Calu3 (cell line): ENCODE measurements around the gene SDC3. TPM values are rescaled to one million over a fixed set of nuclear protein-coding genes. Genes with fewer than 3 reads are reported as not detected.

Experiments
- BruUV-seq: library from RNA; stranded (reverse); fragments of 400-500 nt; replicated peaks from 2 replicates; lab custom pipeline; 2021; lab: Mats Ljungman, UMichigan
- CTCF ChIA-PET: fragments of 300-600 bp; sonication (Branson Sonifier 250); formaldehyde crosslinking; loops from one replicate; lab custom pipeline; 2022; ENCODE audit warnings: antibody characterized with exemption; lab: Charles Lee
- DNase-seq: peaks from one replicate; pipeline ENCODE4 v3.0.0; 2022
- H3K27ac Mint-ChIP-seq: one replicate; pipeline ENCODE4 v1.8.0; 2022; ENCODE audit warnings: mixed read lengths; ENCODE audit not compliant: unreplicated experiment
- H3K27me3 Mint-ChIP-seq: one replicate; pipeline ENCODE4 v1.8.0; 2022; ENCODE audit warnings: mixed read lengths; ENCODE audit not compliant: unreplicated experiment
- H3K36me3 Mint-ChIP-seq: one replicate; pipeline ENCODE4 v1.8.0; 2022; ENCODE audit warnings: mild to moderate bottlenecking, moderate library complexity, mixed read lengths; ENCODE audit not compliant: insufficient read depth, unreplicated experiment
- H3K4me1 Mint-ChIP-seq: one replicate; pipeline ENCODE4 v1.8.0; 2022; ENCODE audit warnings: mild to moderate bottlenecking, low read depth, mixed read lengths; ENCODE audit not compliant: unreplicated experiment
- H3K4me3 Mint-ChIP-seq: one replicate; pipeline ENCODE4 v1.8.0; 2022; ENCODE audit warnings: mild to moderate bottlenecking, low read depth, moderate library complexity, mixed read lengths; ENCODE audit not compliant: unreplicated experiment
- H3K9me3 Mint-ChIP-seq: one replicate; pipeline ENCODE4 v1.8.0; 2022; ENCODE audit warnings: low read depth, mixed read lengths; ENCODE audit not compliant: unreplicated experiment
- intact Hi-C: fragments of 100-400 bp; cut with micrococcal nuclease; formaldehyde crosslinking; loops from one replicate; pipeline ENCODE4 v1.10.0; 2022; ENCODE audit not compliant: unreplicated experiment
- total RNA-seq: library from RNA; stranded (reverse); gene quantifications from 2 replicates; pipeline ENCODE4 v1.2.3, GENCODE V29; 2022
- TF ChIP-seq, protein P1 (sequence below): fragments of 200-600 bp; IDR thresholded peaks from one replicate; pipeline ENCODE4 v1.8.0; 2022; ENCODE audit warnings: antibody characterized with exemption; ENCODE audit not compliant: unreplicated experiment

The SDC3 gene
- total RNA-seq, 1 experiment from 2014 or later = 15.0 TPM

DNA sequence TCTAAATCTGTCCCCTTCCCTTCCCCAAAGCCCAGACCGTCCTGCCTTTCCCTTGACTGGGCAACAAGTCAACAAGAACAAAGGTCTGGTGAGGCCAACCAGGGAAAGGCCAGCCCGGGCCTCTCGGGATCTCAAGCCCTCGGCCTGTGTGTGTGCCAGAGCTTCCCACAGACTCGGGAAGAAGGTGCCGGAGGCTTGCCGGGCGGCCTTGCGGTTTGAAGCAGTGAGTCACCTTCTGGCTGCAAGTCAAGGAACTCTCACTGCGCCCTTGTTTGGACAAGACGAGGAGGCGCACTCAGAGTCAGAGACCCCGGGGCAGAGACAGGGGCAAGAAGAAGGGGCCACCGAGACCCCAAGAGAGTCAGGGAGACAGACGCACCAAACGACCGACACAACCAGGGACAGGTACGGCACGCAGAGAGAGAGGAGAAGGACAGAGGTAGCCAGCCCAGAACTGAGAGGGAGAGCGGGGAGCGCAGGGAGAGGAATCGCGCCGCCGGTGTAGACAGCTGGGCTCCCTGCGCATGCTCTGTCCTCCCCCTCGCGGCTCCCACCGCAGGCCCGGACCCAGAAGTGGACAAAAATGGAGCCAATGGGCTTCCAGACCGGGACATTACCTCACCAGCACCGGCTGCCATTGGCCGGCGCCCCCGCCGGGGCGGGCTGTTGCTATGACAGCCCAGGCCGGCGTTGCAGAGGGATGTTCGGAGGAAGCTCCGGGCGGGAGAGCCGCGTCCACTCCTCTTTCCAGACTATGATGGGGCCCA is 84.4 kb downstream of the SDC3 start:
- peaks cover 33% of the 10 kb centered on the region for H3K4me1 Mint-ChIP-seq
- peaks cover 17% of the 10 kb centered on the region for H3K27me3 Mint-ChIP-seq
- TF ChIP-seq, protein P1, sequence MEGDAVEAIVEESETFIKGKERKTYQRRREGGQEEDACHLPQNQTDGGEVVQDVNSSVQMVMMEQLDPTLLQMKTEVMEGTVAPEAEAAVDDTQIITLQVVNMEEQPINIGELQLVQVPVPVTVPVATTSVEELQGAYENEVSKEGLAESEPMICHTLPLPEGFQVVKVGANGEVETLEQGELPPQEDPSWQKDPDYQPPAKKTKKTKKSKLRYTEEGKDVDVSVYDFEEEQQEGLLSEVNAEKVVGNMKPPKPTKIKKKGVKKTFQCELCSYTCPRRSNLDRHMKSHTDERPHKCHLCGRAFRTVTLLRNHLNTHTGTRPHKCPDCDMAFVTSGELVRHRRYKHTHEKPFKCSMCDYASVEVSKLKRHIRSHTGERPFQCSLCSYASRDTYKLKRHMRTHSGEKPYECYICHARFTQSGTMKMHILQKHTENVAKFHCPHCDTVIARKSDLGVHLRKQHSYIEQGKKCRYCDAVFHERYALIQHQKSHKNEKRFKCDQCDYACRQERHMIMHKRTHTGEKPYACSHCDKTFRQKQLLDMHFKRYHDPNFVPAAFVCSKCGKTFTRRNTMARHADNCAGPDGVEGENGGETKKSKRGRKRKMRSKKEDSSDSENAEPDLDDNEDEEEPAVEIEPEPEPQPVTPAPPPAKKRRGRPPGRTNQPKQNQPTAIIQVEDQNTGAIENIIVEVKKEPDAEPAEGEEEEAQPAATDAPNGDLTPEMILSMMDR = no peak
- CTCF ChIA-PET = interaction anchor here (0.5 to 3.0 kb wide), 7 partner anchors 14 to 238 kb away, joined by 3 to 9 read pairs (median 3); no protein-coding TSS in a partner anchor
- DNase-seq = peak; percentile 95
- H3K27ac Mint-ChIP-seq = peak overlapping the region; percentile 72
- intact Hi-C loops = no loop called here
- H3K9me3 Mint-ChIP-seq = no peaks in the 10 kb centered on the region
- peak overlapping the region; percentile 72 for H3K4me3 Mint-ChIP-seq
- BruUV-seq = TSS peak; percentile 97
- peaks cover 14% of the 10 kb centered on the region for H3K36me3 Mint-ChIP-seq

DNA sequence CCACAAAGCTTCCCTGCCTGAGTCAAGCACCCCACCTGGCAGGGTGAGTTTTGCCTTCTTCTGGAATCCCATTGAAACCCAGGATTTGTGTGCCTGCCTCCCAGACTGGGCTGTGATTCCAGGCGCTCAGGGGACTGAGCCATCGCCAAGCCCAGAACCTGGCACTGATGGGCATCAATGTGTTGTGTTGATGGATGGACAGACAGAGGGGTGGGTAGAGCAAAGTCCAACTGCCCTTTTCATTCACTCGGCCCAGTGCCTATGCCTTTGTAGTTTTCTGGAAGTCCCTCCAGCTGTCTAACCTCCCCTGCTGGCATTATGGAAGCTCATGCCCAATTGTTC is 85.0 kb downstream of the SDC3 start:
- intact Hi-C loops = no loop called here
- TF ChIP-seq, protein P1 = no peak
- Mint-ChIP-seq H3K27me3 (peaks cover 17% of the 10 kb centered on the region), H3K4me1 (peaks cover 33% of the 10 kb centered on the region), H3K9me3 (no peaks in the 10 kb centered on the region), H3K36me3 (peaks cover 14% of the 10 kb centered on the region), H3K27ac (peak overlapping the region; percentile 72), H3K4me3 (peak overlapping the region; percentile 72)
- no peak for DNase-seq
- BruUV-seq = no TSS peak
- CTCF ChIA-PET = interaction anchor here (0.5 to 3.0 kb wide), 4 partner anchors 13 to 37 kb away, joined by 3 to 9 read pairs (median 5); no protein-coding TSS in a partner anchor

DNA sequence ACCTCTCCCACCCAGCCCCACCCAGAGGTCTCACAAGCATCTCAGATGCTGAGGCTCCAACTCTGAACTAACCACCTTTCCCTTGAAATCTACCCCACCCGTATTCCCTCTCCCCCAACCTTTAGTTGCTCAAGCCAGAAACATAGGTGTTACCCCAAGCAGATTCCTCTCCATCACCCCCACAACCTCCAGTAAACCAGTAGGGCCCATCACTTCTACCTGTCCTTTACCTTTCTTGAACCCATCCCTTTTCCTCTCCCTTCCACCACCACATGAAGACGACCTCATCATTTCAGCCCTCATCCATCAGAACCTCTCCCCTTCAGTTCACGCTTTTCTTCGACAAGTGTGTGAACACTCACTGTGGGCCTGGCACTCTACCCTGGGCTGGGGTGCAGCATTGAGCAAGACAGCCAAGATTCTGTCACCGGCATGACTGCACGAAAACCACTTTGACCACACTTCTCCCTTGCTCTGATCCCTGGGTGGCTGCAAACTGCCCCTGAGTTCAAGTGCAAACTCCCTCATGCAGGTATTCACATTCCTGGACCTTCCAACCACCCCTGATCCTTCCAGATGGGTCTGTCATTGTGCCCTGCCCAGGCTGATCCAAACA is 85.5 kb downstream of the SDC3 start:
- Mint-ChIP-seq H3K27ac (no peak overlapping the region), H3K4me3 (peak overlapping the region; percentile 72), H3K4me1 (peaks cover 33% of the 10 kb centered on the region), H3K27me3 (peaks cover 17% of the 10 kb centered on the region), H3K36me3 (peaks cover 14% of the 10 kb centered on the region), H3K9me3 (no peaks in the 10 kb centered on the region)
- peak; percentile 11 for DNase-seq
- TF ChIP-seq, protein P1 = no peak
- CTCF ChIA-PET = interaction anchor here (1.9 to 3.0 kb wide), 2 partner anchors 19 to 21 kb away, joined by 7 to 9 read pairs; no protein-coding TSS in a partner anchor
- intact Hi-C loops = no loop called here
- no TSS peak for BruUV-seq

DNA sequence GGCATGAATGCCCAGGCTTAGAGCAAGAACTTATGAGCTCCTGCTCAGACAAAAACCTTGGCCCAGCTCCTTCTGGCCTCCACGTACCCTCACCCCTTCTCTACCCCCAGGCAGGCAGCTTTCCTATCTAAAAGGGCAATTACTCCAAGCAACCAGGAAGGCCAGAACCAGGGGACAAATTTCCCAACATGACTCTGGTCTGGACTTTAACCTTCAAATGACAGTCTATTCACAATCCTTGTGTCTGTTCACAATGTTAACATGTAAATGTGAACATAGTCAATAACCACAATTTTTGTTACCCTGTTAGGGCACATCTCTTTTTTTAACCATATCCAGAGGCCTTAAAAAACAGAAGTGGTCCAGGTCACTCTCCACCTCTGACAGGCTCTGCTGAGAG is 86.6 kb downstream of the SDC3 start:
- DNase-seq = no peak
- H3K4me1 Mint-ChIP-seq = peaks cover 33% of the 10 kb centered on the region
- H3K27me3 Mint-ChIP-seq = peaks cover 17% of the 10 kb centered on the region
- BruUV-seq = no TSS peak
- H3K4me3 Mint-ChIP-seq = no peak overlapping the region
- H3K27ac Mint-ChIP-seq = no peak overlapping the region
- intact Hi-C loops = no loop called here
- CTCF ChIA-PET = no interaction called here
- H3K9me3 Mint-ChIP-seq = no peaks in the 10 kb centered on the region
- H3K36me3 Mint-ChIP-seq = peaks cover 14% of the 10 kb centered on the region
- TF ChIP-seq, protein P1 = no peak
